ENCODE data around the gene CLSTN2. TPM values are rescaled to one million over a fixed set of nuclear protein-coding genes. Genes with fewer than 3 reads are reported as not detected.

CLSTN2 gene
- polyA plus RNA-seq, 3 donors = not detected

DNA sequence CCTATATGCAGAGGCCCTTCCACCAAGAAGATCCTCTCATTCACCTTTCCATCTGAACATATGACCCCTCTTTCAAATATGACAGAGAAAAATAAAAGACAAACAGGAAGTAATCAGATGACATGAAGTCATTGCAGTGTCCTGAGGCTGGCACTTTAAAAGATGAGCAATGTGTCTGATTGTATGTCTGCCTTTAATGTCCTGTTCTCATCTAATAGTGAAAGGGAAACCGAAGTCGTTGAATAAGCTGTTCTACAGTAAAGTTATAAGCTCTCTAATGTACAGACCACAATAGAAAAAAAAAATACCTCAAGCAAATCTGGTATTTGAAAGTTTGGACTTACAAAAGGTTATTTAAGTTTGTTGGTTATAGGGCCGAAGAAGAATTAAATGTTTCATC is 243.0 kb downstream of the CLSTN2 start:
- Mint-ChIP-seq H3K27ac (no peak overlapping the region), H3K4me1 (no peaks in the 10 kb centered on the region), H3K36me3 (no peaks in the 10 kb centered on the region), H3K9me3 (peaks cover 0 to 5% (median 0%) of the 10 kb centered on the region in 7 donors), H3K4me3 (no peak overlapping the region), H3K27me3 (ENCODE audit: low read depth in 3 of 3) (peaks cover 0 to 5% (median under 1%) of the 10 kb centered on the region in 3 donors)
- no peak overlapping the region for H3K9ac ChIP-seq (ENCODE audit: insufficient read depth, low read length, poor library complexity, severe bottlenecking)
- H3K79me2 ChIP-seq (ENCODE audit: insufficient read depth, low read length) = no peaks in the 10 kb centered on the region
- TF ChIP-seq, protein P1, sequence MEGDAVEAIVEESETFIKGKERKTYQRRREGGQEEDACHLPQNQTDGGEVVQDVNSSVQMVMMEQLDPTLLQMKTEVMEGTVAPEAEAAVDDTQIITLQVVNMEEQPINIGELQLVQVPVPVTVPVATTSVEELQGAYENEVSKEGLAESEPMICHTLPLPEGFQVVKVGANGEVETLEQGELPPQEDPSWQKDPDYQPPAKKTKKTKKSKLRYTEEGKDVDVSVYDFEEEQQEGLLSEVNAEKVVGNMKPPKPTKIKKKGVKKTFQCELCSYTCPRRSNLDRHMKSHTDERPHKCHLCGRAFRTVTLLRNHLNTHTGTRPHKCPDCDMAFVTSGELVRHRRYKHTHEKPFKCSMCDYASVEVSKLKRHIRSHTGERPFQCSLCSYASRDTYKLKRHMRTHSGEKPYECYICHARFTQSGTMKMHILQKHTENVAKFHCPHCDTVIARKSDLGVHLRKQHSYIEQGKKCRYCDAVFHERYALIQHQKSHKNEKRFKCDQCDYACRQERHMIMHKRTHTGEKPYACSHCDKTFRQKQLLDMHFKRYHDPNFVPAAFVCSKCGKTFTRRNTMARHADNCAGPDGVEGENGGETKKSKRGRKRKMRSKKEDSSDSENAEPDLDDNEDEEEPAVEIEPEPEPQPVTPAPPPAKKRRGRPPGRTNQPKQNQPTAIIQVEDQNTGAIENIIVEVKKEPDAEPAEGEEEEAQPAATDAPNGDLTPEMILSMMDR (IDR thresholded peaks at IDR 0.05) = no peak
- H4K20me1 ChIP-seq (ENCODE audit: insufficient read depth, low read length) = no peaks in the 10 kb centered on the region
- H3K9me3 ChIP-seq (replicated peaks in 1 of 2; ENCODE audit: control insufficient read depth in 1 of 2, insufficient read depth in 1 of 2, low read length in 2 of 2) = no peaks in the 10 kb centered on the region
- no peaks in the 10 kb centered on the region for H3K27me3 ChIP-seq (ENCODE audit: control insufficient read depth in 2 of 2, insufficient read depth in 2 of 2, low read length in 2 of 2)
- intact Hi-C loops (cut with micrococcal nuclease) = no loop called here
- H3K4me1 ChIP-seq (ENCODE audit: control insufficient read depth in 1 of 2, insufficient read depth in 2 of 2, low read length in 2 of 2) = no peaks in the 10 kb centered on the region
- WGBS (ENCODE audit: insufficient coverage) = no CpG with 5 or more reads among the region's 3 CpGs
- DNase-seq = no peak
- no peak overlapping the region for H2AFZ ChIP-seq (ENCODE audit: insufficient read depth, low read depth, low read length, poor library complexity, severe bottlenecking)
- no peak overlapping the region for H3K4me2 ChIP-seq (replicated peaks; ENCODE audit: extremely low read depth, low read length, poor library complexity, severe bottlenecking)
- H3K36me3 ChIP-seq (replicated peaks in 1 of 2; ENCODE audit: control insufficient read depth in 1 of 2, insufficient read depth in 2 of 2, low read length in 2 of 2) = no peaks in the 10 kb centered on the region
- no peak overlapping the region for H3K27ac ChIP-seq (ENCODE audit: low read depth in 1 of 2, low read length in 2 of 2)
- no peak overlapping the region for H3K4me3 ChIP-seq (replicated peaks in 1 of 3; ENCODE audit: low read depth in 2 of 3, low read length in 3 of 3)

DNA sequence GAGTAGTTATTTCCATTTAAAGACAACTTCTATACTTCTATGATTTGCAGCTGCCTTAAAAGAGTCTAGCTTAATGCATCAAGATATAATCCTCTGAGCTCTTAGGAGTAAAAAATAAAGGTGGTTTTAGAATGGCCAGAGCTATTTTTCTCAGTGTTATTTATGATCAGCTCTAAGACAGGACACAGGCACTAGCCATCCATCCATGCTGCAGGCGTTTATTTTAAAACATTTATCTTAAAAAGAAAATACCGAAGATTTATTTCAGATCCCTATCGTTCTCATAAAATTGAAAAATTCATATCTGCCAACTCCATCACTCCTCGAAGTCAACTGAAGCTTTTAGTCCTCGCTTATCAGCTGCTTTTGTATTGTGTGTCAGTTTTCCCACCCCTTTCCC is 243.5 kb downstream of the CLSTN2 start:
- TF ChIP-seq, protein P1 (IDR thresholded peaks at IDR 0.05) = no peak
- Mint-ChIP-seq H3K27ac (no peak overlapping the region), H3K9me3 (peaks cover 0 to 5% (median 0%) of the 10 kb centered on the region in 7 donors), H3K27me3 (ENCODE audit: low read depth in 3 of 3) (peaks cover 0 to 5% (median 2%) of the 10 kb centered on the region in 3 donors), H3K4me3 (no peak overlapping the region), H3K36me3 (no peaks in the 10 kb centered on the region), H3K4me1 (no peaks in the 10 kb centered on the region)
- H4K20me1 ChIP-seq (ENCODE audit: insufficient read depth, low read length) = no peaks in the 10 kb centered on the region
- no peaks in the 10 kb centered on the region for H3K79me2 ChIP-seq (ENCODE audit: insufficient read depth, low read length)
- H2AFZ ChIP-seq (ENCODE audit: insufficient read depth, low read depth, low read length, poor library complexity, severe bottlenecking) = no peak overlapping the region
- H3K9me3 ChIP-seq (replicated peaks in 1 of 2; ENCODE audit: control insufficient read depth in 1 of 2, insufficient read depth in 1 of 2, low read length in 2 of 2) = no peaks in the 10 kb centered on the region
- intact Hi-C loops (cut with micrococcal nuclease) = no loop called here
- no peak overlapping the region for H3K4me3 ChIP-seq (replicated peaks in 1 of 3; ENCODE audit: low read depth in 2 of 3, low read length in 3 of 3)
- 100% methylated on average over 1 of the region's 5 CpGs for WGBS (ENCODE audit: insufficient coverage)
- H3K9ac ChIP-seq (ENCODE audit: insufficient read depth, low read length, poor library complexity, severe bottlenecking) = no peak overlapping the region
- DNase-seq = no peak
- no peaks in the 10 kb centered on the region for H3K27me3 ChIP-seq (ENCODE audit: control insufficient read depth in 2 of 2, insufficient read depth in 2 of 2, low read length in 2 of 2)
- no peak overlapping the region for H3K4me2 ChIP-seq (replicated peaks; ENCODE audit: extremely low read depth, low read length, poor library complexity, severe bottlenecking)
- no peaks in the 10 kb centered on the region for H3K36me3 ChIP-seq (replicated peaks in 1 of 2; ENCODE audit: control insufficient read depth in 1 of 2, insufficient read depth in 2 of 2, low read length in 2 of 2)
- H3K4me1 ChIP-seq (ENCODE audit: control insufficient read depth in 1 of 2, insufficient read depth in 2 of 2, low read length in 2 of 2) = no peaks in the 10 kb centered on the region
- H3K27ac ChIP-seq (ENCODE audit: low read depth in 1 of 2, low read length in 2 of 2) = no peak overlapping the region
